WTC11 (cell line): ENCODE data around the gene KCTD1.

Experiments
- ATF3 ChIP-seq: sonication (generic); formaldehyde crosslinking; conservative IDR thresholded peaks from 2 replicates; pipeline ENCODE4 v1.8.1; 2022; ENCODE audit warnings: mild to moderate bottlenecking, missing genetic modification reagents
- CTCF ChIP-seq: fragments of 200-600 bp; IDR thresholded peaks from 2 replicates; pipeline ENCODE4 v1.8.0; 2022; ENCODE audit warnings: antibody characterized with exemption
- E2F4 ChIP-seq: sonication (generic); formaldehyde crosslinking; IDR thresholded peaks from 2 replicates; pipeline ENCODE4 v1.8.1; 2022; ENCODE audit warnings: low read depth, mild to moderate bottlenecking, moderate library complexity, missing genetic modification reagents, borderline replicate concordance
- FOXP4 ChIP-seq: sonication (generic); formaldehyde crosslinking; IDR thresholded peaks from 2 replicates; pipeline ENCODE4 v1.8.0; 2022; ENCODE audit warnings: mild to moderate bottlenecking, missing genetic modification reagents
- IRF1 ChIP-seq: sonication (generic); formaldehyde crosslinking; IDR thresholded peaks from 2 replicates; pipeline ENCODE4 v1.8.0; 2023; ENCODE audit warnings: missing genetic modification reagents
- JUN ChIP-seq: sonication (generic); formaldehyde crosslinking; IDR thresholded peaks from 2 replicates; pipeline ENCODE4 v1.8.0; 2023; ENCODE audit warnings: mild to moderate bottlenecking, missing genetic modification reagents
- MAX ChIP-seq: sonication (generic); formaldehyde crosslinking; IDR thresholded peaks from 2 replicates; pipeline ENCODE4 v1.8.0; 2022; ENCODE audit warnings: mild to moderate bottlenecking, missing genetic modification reagents
- MXD4 ChIP-seq: fragments of 250-450 bp; sonication (Bioruptor Pico); IDR thresholded peaks from 2 replicates; pipeline ENCODE4 v1.8.0; 2021; ENCODE audit warnings: mild to moderate bottlenecking, moderate library complexity, borderline replicate concordance
- TEAD1 ChIP-seq: sonication (generic); formaldehyde crosslinking; IDR thresholded peaks from 2 replicates; pipeline ENCODE4 v1.8.0; 2022; ENCODE audit warnings: mild to moderate bottlenecking, missing genetic modification reagents
- ZNF317 ChIP-seq: sonication (generic); formaldehyde crosslinking; IDR thresholded peaks from 2 replicates; pipeline ENCODE4 v1.8.1; 2023; ENCODE audit warnings: low read depth, mild to moderate bottlenecking, moderate library complexity, missing genetic modification reagents, borderline replicate concordance

GRCh38 chr18:26526966-26527234 lies 21.5 kb downstream of the KCTD1 start:
- TF ChIP-seq TEAD1 (CRISPR knock-in tag) (no peak), JUN (no peak), MXD4 (CRISPR knock-in tag) (no peak), E2F4 (no peak), MAX (CRISPR knock-in tag) (no peak), IRF1 (no peak), FOXP4 (CRISPR knock-in tag) (no peak), CTCF (no peak), ZNF317 (CRISPR knock-in tag) (no peak), ATF3 (CRISPR knock-in tag) (no peak)
